HL-60/S4 (cell line): ENCODE data around the gene KDM4B.
"Not testable (repeated sequence)": the region's sequence is repeated elsewhere in the genome, so short reads cannot be mapped to it uniquely, and the experiment has no call there.

ENCODE experiments used
- in situ Hi-C: fragments of 300-500 bp; cut with MboI; formaldehyde crosslinking; loops from 2 replicates; pipeline ENCODE4 v1.14.3; 2022; ENCODE audit warnings: low sequenced_read_pairs

KDM4B gene

DNA sequence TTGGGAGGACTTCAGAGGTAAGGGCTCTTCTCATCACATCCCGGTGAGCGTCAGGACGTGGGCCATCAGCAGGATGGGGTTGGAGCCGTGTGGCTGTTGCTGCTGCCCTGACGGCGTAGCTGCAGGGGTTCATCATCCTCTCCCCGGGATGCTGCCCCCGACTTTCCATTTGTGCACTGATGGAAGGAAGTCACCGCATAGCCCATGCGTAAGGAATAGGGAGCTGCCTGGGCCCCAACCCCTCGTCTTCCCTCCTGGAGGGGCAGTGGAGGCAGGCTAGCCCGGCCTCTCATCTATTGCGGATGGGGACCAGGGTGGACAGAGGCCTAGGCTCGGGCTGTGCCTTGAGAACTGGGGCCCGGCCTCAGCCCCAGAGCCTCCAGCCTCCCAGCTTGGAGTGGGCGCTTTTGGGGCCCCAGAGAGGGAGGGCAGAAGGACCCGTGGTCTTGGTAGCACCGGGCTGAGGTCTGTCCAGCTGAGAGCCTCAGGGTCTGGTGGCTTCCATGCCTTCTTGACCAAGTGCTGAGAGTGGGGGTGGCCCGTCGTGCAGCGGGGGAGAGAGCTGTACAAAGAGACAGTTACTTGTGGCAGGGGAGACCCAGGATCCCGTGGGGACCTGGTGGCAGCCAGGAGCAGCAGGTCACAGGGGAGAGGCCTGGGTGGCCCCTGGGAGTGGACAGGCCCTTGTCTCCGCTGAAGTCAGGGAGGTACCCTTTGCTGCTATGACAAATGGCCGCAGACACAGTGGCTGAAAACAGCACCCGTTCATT, 44.0 kb downstream of the KDM4B start:
- in situ Hi-C loops: no loop called here

- in situ Hi-C loops: no loop called here
Observed at GRCh38 chr19:5013761-5014160, 44.8 kb downstream of the KDM4B start.

DNA sequence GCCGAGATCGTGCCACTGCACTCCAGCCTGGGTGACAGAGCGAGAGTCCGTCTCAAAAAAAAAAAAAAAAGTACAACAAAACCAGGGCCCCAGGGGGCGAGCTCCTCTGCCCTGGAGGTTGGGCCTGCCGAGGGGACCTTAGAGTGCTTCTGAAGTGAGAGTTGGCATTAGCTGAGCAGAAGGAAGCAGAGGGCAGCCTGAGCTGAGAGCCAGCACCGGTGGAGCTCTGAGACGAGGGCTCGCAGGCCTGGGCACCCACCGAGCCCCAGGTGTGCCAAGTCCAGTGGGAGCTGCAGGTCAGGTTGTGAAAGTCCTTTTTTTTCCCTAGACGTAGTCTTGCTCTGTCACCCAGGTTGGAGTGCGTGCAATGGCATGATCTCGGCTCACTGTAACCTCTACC, 46.0 kb downstream of the KDM4B start:
- in situ Hi-C loops: no loop called here

GRCh38 chr19:5016268-5016667, 47.4 kb downstream of the KDM4B start:
- in situ Hi-C loops: no loop called here

- in situ Hi-C loops: no loop called here
Observed at GRCh38 chr19:5016781-5017180, 47.9 kb downstream of the KDM4B start.

GRCh38 chr19:5017235-5017634, 48.3 kb downstream of the KDM4B start:
- in situ Hi-C loops: no loop called here

DNA sequence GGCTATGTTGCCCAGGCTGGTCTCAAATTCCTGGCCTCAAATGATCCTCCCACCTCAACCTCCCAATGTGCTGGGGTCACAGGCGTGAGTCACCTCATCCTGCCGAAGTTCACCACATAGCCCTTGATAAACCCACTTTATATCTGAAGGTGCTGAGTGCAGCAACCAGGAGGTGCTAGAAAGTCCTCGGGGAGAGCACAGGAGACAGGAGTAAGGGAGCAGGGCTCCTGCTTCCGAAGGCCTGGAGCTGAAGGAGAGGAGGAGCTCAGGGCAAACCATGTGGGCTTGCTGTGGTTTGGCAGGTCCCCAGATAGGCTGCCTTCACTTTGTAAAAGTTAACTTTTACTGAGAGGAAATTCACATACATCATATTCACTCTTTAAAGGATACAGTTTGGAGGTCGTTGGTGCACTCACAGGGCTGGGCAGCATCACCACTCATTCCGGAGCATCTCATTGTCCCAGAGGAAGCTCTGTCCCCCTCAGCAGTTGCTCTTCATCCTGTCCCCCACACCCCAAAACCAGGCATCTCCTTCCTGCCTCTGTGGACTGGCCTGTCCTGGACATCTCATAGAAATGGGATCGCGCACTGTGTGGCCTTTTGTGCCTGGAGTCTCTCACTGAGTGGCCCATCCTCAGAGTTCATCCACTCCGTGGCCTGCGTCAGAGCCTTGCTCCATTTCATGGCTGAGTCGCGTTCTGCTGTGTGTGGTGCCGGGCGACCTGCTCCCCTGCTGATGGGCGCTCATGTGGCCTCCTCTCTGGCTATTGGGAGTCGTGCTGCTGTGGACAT, 49.5 kb downstream of the KDM4B start:
- in situ Hi-C loops: no loop called here

- in situ Hi-C loops: no loop called here
Observed at GRCh38 chr19:5020368-5020767, 51.5 kb downstream of the KDM4B start.

- in situ Hi-C loops: no loop called here
Observed at GRCh38 chr19:5021046-5021445, 52.1 kb downstream of the KDM4B start.

DNA sequence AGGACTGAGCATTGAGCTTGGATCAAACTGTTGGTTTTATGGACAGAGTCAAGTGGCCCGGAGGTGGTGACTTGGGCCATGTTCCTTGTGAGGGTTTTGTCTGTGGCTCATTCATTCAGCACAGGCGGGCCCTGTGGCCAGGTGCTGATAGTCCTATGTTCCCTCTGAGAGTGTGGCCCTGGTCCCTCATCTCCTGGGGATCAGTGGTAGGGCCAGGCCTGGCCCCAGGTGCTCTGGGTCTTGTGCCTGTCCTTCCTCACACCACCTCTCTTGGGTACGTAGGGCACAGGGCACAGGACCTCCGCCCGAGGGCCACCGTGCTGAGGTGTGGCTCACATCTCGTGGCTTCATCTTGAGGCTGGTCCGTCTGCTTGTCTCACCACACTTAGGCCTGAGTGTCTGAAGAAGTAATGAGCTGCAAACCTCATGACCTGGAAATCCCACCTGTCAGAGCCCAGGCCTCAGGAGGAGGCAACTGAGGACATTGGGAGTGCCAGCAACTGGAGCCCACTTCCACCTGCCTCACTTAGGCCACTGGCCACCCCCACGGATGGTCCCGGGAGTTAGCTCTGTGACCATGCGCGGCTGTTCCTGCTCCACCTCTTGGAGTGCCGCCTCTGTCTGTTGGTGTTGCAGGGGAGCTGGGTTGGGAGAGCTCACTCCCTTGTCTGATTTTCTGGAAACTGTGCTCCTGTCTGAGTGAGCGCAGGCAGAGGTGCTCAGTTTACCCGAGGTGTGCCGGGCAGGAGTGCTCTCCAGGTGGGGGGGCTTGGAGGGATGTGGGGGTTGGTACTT, 53.4 kb downstream of the KDM4B start:
- in situ Hi-C loops: no loop called here

DNA sequence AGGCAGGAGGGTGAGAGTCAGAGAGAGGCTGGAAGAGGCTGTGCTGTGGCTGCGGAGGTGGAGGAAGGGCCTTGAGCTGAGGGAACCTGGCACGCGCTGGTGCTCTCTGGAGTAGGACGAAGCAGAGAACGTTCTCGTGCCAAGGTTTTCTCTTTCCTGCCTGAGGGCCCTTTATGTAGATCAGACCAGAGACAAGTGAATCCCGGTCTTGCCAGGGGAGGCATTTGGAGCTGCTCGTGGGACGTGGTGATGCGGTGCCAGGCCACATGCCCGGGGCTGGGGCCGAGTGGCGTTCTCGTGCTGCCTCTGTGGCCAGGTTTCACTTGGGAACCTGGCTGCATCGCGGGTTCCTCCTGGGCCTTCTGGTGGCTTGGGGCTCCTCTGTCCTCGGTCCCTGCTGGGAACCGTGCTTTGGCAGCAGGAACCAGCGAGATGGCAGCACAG, 54.2 kb downstream of the KDM4B start:
- in situ Hi-C loops: no loop called here

DNA sequence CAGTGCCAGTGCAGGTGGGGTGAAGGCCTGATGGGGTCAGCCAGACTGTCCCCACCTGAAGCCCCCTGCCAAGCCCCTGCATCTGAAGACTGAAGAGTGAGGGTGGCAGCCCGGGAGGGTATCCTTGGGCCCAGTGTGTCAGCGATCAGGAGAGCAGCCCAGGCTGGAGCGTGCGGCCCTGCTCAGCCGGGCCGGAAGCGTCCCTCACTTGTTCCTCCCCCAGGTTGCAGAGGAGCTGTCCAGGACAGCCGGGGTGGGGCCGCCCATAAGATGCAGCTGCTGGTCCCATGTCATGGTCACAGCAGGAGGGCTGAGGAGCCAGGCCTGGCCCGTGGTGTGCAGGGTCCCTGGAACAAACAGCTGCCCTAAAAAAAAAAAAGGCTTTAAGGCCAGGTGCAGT, 55.4 kb downstream of the KDM4B start:
- in situ Hi-C loops: no loop called here

GRCh38 chr19:5025027-5025426, 56.1 kb downstream of the KDM4B start:
- in situ Hi-C loops: no loop called here

DNA sequence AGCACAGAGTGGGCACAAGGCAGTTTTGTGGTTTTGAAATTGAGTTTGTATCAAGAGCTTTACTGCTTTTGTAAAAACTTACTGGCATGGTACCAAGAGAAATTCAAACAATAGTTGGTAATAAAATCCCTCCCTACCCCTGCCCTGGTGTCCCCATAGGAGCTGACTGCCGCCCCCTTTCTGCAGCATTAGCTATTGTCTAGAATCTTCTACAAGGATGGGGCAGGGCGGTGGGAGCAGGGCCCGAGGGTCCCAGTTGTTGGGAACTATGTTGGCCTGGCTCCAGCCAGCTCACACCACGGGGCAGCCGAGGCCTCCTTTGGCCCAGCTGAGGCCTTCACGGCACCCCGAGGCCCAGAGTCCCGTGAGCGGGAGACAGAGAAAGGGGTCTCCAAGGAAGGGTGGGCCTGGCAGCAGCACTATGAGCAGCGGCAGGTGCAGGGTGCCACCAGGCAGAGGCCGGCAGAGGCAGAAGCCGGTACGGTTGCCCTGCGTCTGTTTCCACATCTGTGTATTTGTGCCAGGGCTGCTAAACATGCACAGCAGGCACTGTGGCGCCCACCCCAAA, 57.9 kb downstream of the KDM4B start:
- in situ Hi-C loops: no loop called here

GRCh38 chr19:5028229-5028886, 59.4 kb downstream of the KDM4B start:
- in situ Hi-C loops: no loop called here

- in situ Hi-C loops: not testable (repeated sequence)
Observed at GRCh38 chr19:5029596-5029995, 60.7 kb downstream of the KDM4B start.

GRCh38 chr19:5030136-5030820, 61.4 kb downstream of the KDM4B start:
- in situ Hi-C loops: loop anchor here (5.0 kb wide), 1 partner anchor 223 kb away; no protein-coding TSS in a partner anchor

GRCh38 chr19:5030822-5031221, 61.9 kb downstream of the KDM4B start:
- in situ Hi-C loops: loop anchor here (5.0 kb wide), 1 partner anchor 224 kb away; no protein-coding TSS in a partner anchor

DNA sequence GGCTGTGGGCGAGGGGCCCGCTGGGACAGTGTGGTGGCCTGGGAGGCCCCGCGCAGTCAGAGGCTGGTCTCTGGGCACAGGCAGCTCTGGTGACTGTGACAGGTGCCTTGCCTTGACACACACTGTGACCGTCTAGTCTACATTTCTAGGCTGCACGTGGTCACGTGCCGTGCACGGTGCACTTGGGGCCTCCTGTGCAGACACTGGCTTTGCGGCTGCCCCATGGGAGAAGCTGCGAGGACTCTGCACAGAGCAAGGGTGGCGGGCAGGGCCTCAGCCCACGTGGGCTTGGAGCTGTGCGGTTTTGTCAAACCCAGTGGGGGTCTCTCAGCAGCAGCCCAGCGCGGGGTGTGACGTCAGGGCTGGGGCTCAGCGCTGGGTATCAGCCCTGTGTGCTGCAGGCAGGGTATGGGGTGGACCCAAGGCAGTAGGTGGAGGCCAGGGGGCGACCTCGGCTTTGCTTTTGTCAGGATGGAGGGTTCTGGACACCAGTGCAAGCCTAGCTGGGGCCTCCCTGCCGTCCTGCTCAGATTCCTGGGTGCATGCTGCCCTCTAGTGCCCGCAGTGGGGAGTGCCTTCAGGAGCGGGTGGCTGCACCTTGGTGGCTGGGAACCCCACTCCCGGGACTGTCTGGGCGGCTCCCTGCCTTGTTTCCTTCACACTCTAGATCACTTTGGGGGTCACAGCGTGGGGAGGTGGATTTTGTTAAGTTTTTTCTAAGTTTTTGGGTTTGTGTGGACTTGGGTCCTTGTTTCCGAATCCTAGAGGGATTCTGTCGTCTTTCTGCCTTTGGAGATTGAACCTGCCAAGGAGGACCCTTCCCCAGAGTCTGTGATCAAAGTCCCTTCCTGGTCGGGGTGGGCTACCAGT, 62.6 kb downstream of the KDM4B start:
- in situ Hi-C loops: loop anchor here (5.0 kb wide), 1 partner anchor 224 kb away; no protein-coding TSS in a partner anchor
